Glutamatergic neuron (in vitro differentiated cells): Measurements from ENCODE around the gene CRYGN. TPM values are rescaled to one million over a fixed set of nuclear protein-coding genes. Genes with fewer than 3 reads are reported as not detected.
A peak's percentile ranks its signal among the peaks of the same experiment; 100 is the strongest.

Source experiments
- DNase-seq: peaks from one replicate; pipeline ENCODE4 v3.0.0; 2022
- H3K27ac Mint-ChIP-seq: one replicate; pipeline ENCODE4 v1.8.0; 2020; ENCODE audit warnings: mild to moderate bottlenecking, mixed read lengths, inconsistent platforms; ENCODE audit not compliant: unreplicated experiment
- H3K27me3 Mint-ChIP-seq: one replicate; pipeline ENCODE4 v1.8.0; 2020; ENCODE audit warnings: mild to moderate bottlenecking, moderate library complexity, mixed read lengths, inconsistent platforms; ENCODE audit not compliant: unreplicated experiment
- H3K36me3 Mint-ChIP-seq: one replicate; pipeline ENCODE4 v1.8.0; 2020; ENCODE audit warnings: mild to moderate bottlenecking, mixed read lengths, inconsistent platforms; ENCODE audit not compliant: unreplicated experiment
- H3K4me1 Mint-ChIP-seq: one replicate; pipeline ENCODE4 v1.8.0; 2020; ENCODE audit warnings: mild to moderate bottlenecking, low read depth, mixed read lengths, inconsistent platforms; ENCODE audit not compliant: unreplicated experiment
- H3K4me3 Mint-ChIP-seq: one replicate; pipeline ENCODE4 v1.8.0; 2020; ENCODE audit warnings: mild to moderate bottlenecking, mixed read lengths, inconsistent platforms; ENCODE audit not compliant: unreplicated experiment
- H3K9me3 Mint-ChIP-seq: one replicate; pipeline ENCODE4 v1.8.0; 2020; ENCODE audit warnings: mild to moderate bottlenecking, moderate library complexity, mixed read lengths, inconsistent platforms; ENCODE audit not compliant: unreplicated experiment
- CTCF ChIP-seq: fragments of 200-600 bp; sonication (generic); IDR thresholded peaks from one replicate; pipeline ENCODE4 v1.5.0; 2021; ENCODE audit not compliant: partially characterized antibody, unreplicated experiment
- total RNA-seq: library from RNA; stranded (reverse); fragmentation: NEBNext Ultra II Directional; extraction: Animal tissue kit (Norgen Biotek cat#: 25700); gene quantifications from one replicate; pipeline ENCODE4 v1.2.1, GENCODE V29; 2021; ENCODE audit not compliant: unreplicated experiment

CRYGN gene
- total RNA-seq, 1 donor from 2014 or later: not detected

- Mint-ChIP-seq H3K27ac (no peak overlapping the region), H3K9me3 (peaks cover 4% of the 10 kb centered on the region), H3K27me3 (peaks cover 3% of the 10 kb centered on the region), H3K4me1 (no peaks in the 10 kb centered on the region), H3K4me3 (no peak overlapping the region), H3K36me3 (peaks cover 8% of the 10 kb centered on the region)
- no peak for TF ChIP-seq CTCF
- no peak for DNase-seq
These were observed 3.0 kb upstream of the CRYGN start for GRCh38 chr7:151442776-151443496.

DNA sequence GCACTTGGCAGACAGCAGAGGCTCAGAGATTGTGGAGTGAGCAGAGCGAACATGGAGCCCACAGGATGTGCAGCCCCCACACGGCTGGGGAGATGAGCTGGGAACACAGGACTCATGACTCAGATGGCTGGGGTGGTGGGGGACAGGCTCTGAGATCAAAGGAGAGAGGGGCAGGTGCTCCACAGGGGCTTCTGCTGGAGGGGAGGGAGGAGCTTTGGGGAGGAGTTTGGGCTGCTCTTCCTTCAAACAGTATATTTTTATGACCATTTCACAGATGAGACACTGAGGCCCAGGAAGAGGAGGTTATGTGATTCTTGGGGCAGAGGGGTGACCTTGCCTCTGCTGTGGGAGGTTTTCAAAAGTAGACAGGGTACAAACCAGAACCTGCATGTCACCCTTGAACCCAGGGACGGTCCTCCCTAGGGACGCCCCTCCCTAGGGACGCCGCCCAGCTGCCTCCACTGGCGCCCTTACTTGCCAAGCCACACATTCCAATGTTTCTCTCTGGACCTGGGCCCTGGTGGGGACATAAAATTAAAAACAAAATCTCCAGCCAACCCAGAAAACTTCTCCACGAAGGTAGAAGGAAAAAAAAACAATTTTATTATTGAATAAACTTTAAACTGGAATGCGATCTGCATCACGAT is 981 bp upstream of the CRYGN start:
- H3K4me1 Mint-ChIP-seq: peaks cover 2% of the 10 kb centered on the region
- H3K4me3 Mint-ChIP-seq: no peak overlapping the region

DNA sequence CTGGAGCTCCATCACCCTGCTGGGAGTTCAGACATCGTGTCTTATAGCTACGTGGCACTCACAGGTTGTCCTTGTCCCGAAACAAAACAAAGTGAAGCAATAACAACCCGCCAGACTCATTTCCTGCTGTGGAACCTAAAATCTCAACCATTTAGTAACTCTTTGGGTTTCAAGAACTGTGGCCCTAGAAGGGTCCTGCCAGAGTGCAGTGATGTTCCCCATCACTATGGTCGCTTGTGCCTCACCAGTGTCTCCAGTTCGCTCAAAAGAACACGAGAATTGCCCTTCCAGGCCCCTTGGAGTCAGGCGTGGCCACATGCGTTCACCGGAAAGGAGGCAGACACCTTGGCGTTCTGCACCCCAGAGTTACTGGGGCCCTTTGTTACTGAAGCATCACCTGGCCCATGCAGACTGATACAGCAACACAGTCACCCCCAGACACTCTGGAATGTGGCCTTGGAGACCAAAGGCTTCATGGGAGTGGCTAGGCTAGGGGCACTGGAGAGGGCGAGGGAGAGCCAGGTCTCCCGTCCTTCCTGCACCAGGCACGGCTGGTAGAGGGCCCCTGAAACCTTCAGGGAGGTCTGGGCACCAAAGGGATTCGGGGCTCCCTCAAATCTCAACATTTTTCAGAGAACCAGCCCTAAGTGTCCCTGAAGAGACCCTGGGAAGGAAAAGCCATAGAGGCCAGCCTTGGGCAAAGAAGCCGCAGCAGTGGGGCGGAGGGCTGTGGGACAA is 908 bp downstream of the CRYGN start:
- peaks cover 2% of the 10 kb centered on the region for H3K4me1 Mint-ChIP-seq
- peaks cover 8% of the 10 kb centered on the region for H3K36me3 Mint-ChIP-seq
- H3K9me3 Mint-ChIP-seq: peaks cover 3% of the 10 kb centered on the region
- TF ChIP-seq CTCF: no peak
- DNase-seq: no peak
- H3K27ac Mint-ChIP-seq: no peak overlapping the region
- H3K4me3 Mint-ChIP-seq: peak overlapping the region; percentile 38
- H3K27me3 Mint-ChIP-seq: no peaks in the 10 kb centered on the region

More for the DNA sequence above, 981 bp upstream of the CRYGN start:
- DNase-seq: no peak
- peaks cover 3% of the 10 kb centered on the region for H3K9me3 Mint-ChIP-seq
- TF ChIP-seq CTCF: no peak
- peaks cover 8% of the 10 kb centered on the region for H3K36me3 Mint-ChIP-seq
- H3K27me3 Mint-ChIP-seq: no peaks in the 10 kb centered on the region
- no peak overlapping the region for H3K27ac Mint-ChIP-seq

GRCh38 chr7:151437866-151438516 is 1.9 kb downstream of the CRYGN start:
- no peak overlapping the region for H3K4me3 Mint-ChIP-seq
- H3K27ac Mint-ChIP-seq: no peak overlapping the region
- peaks cover 4% of the 10 kb centered on the region for H3K36me3 Mint-ChIP-seq
- TF ChIP-seq CTCF: no peak
- H3K9me3 Mint-ChIP-seq: peaks cover 3% of the 10 kb centered on the region
- DNase-seq: no peak
- H3K27me3 Mint-ChIP-seq: no peaks in the 10 kb centered on the region
- H3K4me1 Mint-ChIP-seq: peaks cover 2% of the 10 kb centered on the region
